Glutamatergic neuron (in vitro differentiated cells): ENCODE results near the gene SPECC1. TPM values are rescaled to one million over a fixed set of nuclear protein-coding genes. Genes with fewer than 3 reads are reported as not detected.

Source experiments
- DNase-seq: peaks from one replicate; pipeline ENCODE4 v3.0.0; 2022
- H3K27ac Mint-ChIP-seq: one replicate; pipeline ENCODE4 v1.8.0; 2020; ENCODE audit warnings: mild to moderate bottlenecking, mixed read lengths, inconsistent platforms; ENCODE audit not compliant: unreplicated experiment
- H3K27me3 Mint-ChIP-seq: one replicate; pipeline ENCODE4 v1.8.0; 2020; ENCODE audit warnings: mild to moderate bottlenecking, moderate library complexity, mixed read lengths, inconsistent platforms; ENCODE audit not compliant: unreplicated experiment
- H3K36me3 Mint-ChIP-seq: one replicate; pipeline ENCODE4 v1.8.0; 2020; ENCODE audit warnings: mild to moderate bottlenecking, mixed read lengths, inconsistent platforms; ENCODE audit not compliant: unreplicated experiment
- H3K4me1 Mint-ChIP-seq: one replicate; pipeline ENCODE4 v1.8.0; 2020; ENCODE audit warnings: mild to moderate bottlenecking, low read depth, mixed read lengths, inconsistent platforms; ENCODE audit not compliant: unreplicated experiment
- H3K4me3 Mint-ChIP-seq: one replicate; pipeline ENCODE4 v1.8.0; 2020; ENCODE audit warnings: mild to moderate bottlenecking, mixed read lengths, inconsistent platforms; ENCODE audit not compliant: unreplicated experiment
- H3K9me3 Mint-ChIP-seq: one replicate; pipeline ENCODE4 v1.8.0; 2020; ENCODE audit warnings: mild to moderate bottlenecking, moderate library complexity, mixed read lengths, inconsistent platforms; ENCODE audit not compliant: unreplicated experiment
- CTCF ChIP-seq: fragments of 200-600 bp; sonication (generic); IDR thresholded peaks from one replicate; pipeline ENCODE4 v1.5.0; 2021; ENCODE audit not compliant: partially characterized antibody, unreplicated experiment
- total RNA-seq: library from RNA; stranded (reverse); fragmentation: NEBNext Ultra II Directional; extraction: Animal tissue kit (Norgen Biotek cat#: 25700); gene quantifications from one replicate; pipeline ENCODE4 v1.2.1, GENCODE V29; 2021; ENCODE audit not compliant: unreplicated experiment

Gene SPECC1
- total RNA-seq, 1 donor from 2014 or later: 60.6 TPM

GRCh38 chr17:20280051-20280450, 270.9 kb downstream of the SPECC1 start:
- H3K36me3 Mint-ChIP-seq: no peaks in the 10 kb centered on the region
- H3K27me3 Mint-ChIP-seq: peaks cover 8% of the 10 kb centered on the region
- peak overlapping the region; percentile 59 for H3K4me3 Mint-ChIP-seq
- H3K4me1 Mint-ChIP-seq: peaks cover 42% of the 10 kb centered on the region
- TF ChIP-seq CTCF: no peak
- peaks cover 4% of the 10 kb centered on the region for H3K9me3 Mint-ChIP-seq
- H3K27ac Mint-ChIP-seq: peak overlapping the region; percentile 94
- no peak for DNase-seq

GRCh38 chr17:20280851-20281250, 271.7 kb downstream of the SPECC1 start:
- TF ChIP-seq CTCF: no peak
- DNase-seq: no peak
- Mint-ChIP-seq H3K36me3 (no peaks in the 10 kb centered on the region), H3K27me3 (peaks cover 8% of the 10 kb centered on the region), H3K9me3 (peaks cover 4% of the 10 kb centered on the region), H3K27ac (peak overlapping the region; percentile 26), H3K4me1 (peaks cover 45% of the 10 kb centered on the region), H3K4me3 (no peak overlapping the region)

DNA sequence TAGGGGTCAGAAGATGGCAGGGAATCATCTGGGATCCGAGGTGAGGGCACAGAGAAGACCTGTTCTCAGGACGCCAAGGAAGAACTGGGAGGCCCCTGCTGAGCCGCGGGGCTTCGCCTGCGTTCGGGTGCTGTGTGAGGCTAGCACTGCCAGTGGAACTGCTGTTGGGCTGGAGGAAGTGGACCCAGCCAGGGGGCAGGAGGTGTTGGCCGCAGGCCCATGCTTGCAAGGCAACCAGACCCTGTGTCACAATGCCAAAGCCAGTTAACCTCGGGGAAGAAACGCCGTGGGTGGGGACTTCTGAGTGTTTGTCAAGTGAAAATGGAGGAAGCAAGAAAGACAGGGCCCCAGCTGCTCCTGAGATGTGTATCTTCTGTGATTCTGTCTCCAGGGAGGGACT, 272.7 kb downstream of the SPECC1 start:
- DNase-seq: peak; percentile 30
- H3K4me3 Mint-ChIP-seq: peak overlapping the region; percentile 26
- peak overlapping the region; percentile 75 for H3K27ac Mint-ChIP-seq
- H3K27me3 Mint-ChIP-seq: peaks cover 7% of the 10 kb centered on the region
- H3K9me3 Mint-ChIP-seq: peaks cover 4% of the 10 kb centered on the region
- TF ChIP-seq CTCF: no peak
- H3K36me3 Mint-ChIP-seq: no peaks in the 10 kb centered on the region
- H3K4me1 Mint-ChIP-seq: peaks cover 41% of the 10 kb centered on the region

GRCh38 chr17:20282526-20283308, 273.6 kb downstream of the SPECC1 start:
- Mint-ChIP-seq H3K27ac (peak overlapping the region; percentile 75), H3K9me3 (peaks cover 4% of the 10 kb centered on the region), H3K4me1 (peaks cover 39% of the 10 kb centered on the region), H3K36me3 (no peaks in the 10 kb centered on the region), H3K27me3 (peaks cover 6% of the 10 kb centered on the region), H3K4me3 (no peak overlapping the region)
- no peak for TF ChIP-seq CTCF
- DNase-seq: no peak

DNA sequence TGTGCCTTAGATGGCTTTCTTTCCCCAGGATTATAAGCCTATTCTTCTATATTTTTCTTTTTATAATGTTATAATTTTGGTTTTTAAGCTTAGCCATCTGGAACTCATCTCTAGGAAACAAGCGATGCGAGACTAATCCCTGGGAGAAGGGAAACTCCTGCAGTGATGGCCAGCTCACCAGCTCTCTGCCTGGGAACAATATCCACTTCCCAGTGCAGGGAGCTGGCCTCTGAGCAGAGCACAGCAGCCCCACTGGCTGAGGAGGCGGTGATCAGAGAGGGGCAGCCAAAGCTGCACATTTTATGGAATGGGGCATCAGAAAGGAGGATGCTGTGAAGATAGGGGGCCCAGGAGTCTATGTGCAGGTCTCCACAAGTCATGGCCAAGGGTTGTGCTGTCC, 274.9 kb downstream of the SPECC1 start:
- Mint-ChIP-seq H3K4me1 (peaks cover 31% of the 10 kb centered on the region), H3K4me3 (no peak overlapping the region), H3K27ac (peak overlapping the region; percentile 46), H3K9me3 (peaks cover 7% of the 10 kb centered on the region), H3K27me3 (peaks cover 5% of the 10 kb centered on the region), H3K36me3 (peaks cover 6% of the 10 kb centered on the region)
- TF ChIP-seq CTCF: no peak
- peak; percentile 34 for DNase-seq
